Measurements from ENCODE around the gene PEF1.

The PEF1 gene

DNA sequence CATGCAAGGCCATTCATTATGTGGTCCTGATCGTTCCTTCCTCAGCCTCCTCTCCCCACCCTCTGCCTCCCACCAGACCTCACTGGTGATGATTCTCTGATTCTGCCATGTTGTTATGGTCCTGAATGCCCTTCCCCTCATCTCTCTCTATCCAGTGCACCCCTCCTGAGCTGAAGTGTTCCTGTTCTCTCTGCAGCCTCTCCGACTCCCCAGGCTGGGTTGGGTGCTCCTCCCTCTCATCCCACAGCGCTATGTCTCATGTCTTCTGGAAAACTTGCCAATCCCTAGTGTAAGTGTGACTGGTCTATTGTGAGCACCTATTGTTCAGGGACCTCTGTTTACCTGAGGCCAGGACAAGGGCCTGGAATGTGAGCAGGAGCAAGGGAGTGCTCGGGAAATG is 11.1 kb upstream of the PEF1 start:
- DNase-seq (ENCODE audit: low read depth in 2 of 3, low spot score in 2 of 3): no peak

DNA sequence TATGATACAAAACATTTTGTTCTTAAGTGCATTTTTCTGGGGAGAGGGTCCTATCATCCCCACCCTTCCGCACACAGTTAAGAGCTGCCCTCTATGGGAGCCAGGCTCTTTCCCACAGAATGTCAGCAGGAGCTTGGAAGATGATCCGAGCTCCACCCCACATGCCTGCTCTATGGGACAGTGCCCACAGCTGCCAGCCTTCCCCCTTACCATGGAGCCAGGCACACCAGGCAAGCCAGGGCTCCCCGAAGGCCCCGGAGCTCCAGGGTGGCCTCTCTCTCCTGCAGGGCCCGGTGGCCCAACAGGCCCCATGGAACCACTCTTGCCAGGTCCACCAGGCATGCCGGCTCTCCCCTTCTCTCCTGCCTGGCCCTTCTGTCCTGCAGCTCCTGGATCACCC is 10.4 kb upstream of the PEF1 start:
- DNase-seq (ENCODE audit: low read depth in 2 of 3, low spot score in 2 of 3): no peak

DNA sequence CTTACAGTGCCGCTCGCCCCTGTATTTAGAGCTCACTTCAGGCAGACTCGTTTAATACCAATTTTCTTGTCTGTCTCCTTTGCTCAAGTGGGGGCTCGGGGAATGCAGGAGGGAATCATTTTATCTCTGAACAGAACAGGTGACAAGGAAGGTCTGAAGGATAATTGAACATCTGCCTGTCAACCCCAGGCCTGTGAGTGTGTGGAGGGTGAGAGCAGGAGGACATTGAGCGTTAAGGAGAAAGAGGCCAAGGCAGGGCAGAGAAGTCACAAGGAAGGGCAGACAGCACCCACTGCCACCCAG is 9.7 kb upstream of the PEF1 start:
- DNase-seq (ENCODE audit: low read depth in 2 of 3, low spot score in 2 of 3): no peak

- no peak for DNase-seq (ENCODE audit: low read depth in 2 of 3, low spot score in 2 of 3)
These were observed 9.2 kb upstream of the PEF1 start for GRCh38 chr1:31653717-31654473.

GRCh38 chr1:31652891-31653499 is 8.3 kb upstream of the PEF1 start:
- no peak for DNase-seq (ENCODE audit: low read depth in 2 of 3, low spot score in 2 of 3)

DNA sequence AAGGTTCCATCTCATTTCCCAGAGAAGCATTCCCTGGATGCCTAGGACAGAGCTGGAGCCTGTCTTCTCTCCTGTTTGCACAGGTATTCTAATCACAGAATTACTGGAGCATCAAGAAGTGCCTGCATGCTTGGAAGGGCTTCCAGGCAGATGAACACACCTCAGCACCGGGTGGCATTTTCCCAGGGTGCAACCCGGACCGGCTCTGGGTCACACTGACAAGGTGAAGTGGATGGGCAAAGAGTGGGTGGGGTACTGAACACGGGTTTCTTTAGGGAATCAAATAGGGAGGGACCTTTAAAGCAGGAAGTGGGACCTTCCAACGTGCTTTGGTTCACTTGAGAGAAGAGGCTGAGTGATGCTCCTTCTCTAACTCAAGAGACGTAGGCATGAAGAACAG is 7.1 kb upstream of the PEF1 start:
- DNase-seq (ENCODE audit: low read depth in 2 of 3, low spot score in 2 of 3): no peak

GRCh38 chr1:31651089-31651420 is 6.4 kb upstream of the PEF1 start:
- DNase-seq (ENCODE audit: low read depth in 2 of 3, low spot score in 2 of 3): no peak

DNA sequence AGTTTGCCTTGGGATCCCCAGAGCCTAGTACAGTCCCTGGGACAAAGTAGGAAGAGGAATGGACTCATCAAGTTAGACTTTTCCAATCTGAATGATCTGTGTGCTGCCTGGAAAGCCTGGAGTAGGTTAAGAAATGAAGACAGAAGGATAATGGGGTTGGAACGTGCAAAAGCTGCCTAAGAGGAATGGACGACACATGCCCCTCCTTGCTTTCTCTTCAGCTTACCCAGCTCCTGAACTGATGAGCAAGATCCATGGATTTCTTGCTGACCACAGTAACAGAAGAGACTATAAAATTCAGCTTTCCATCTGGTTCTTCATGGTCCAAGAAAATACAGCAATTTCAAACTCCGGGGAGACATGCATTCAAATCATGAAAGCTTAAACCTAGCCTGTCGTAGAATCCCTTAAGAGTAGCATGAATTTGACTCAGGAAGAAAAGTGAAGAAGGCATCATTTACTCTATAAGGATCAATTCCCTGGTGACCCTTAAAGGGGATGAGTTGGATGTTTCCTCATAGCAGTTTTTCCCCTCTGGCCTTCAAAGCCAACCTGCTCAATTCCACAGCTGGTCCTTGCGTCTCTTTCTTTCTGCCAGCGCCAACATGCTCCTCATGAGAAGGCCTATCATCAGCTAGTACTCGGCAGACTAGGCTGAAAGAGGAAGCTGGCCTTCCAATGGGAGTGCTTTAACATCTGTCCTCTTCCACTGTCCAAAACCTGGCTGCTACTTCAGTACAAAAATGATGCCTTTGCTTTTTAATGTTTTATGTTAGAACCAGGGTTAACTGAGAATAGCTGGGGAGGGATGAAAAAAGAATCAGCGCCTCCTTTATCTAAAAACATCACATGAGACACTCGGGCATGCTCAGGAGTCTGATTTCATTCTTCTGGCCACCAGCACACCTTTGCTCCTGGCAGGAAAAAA is 5.7 kb upstream of the PEF1 start:
- no peak for DNase-seq (ENCODE audit: low read depth in 2 of 3, low spot score in 2 of 3)

- no peak for DNase-seq (ENCODE audit: low read depth in 2 of 3, low spot score in 2 of 3)
These were observed 4.1 kb upstream of the PEF1 start for GRCh38 chr1:31648641-31649357.

DNA sequence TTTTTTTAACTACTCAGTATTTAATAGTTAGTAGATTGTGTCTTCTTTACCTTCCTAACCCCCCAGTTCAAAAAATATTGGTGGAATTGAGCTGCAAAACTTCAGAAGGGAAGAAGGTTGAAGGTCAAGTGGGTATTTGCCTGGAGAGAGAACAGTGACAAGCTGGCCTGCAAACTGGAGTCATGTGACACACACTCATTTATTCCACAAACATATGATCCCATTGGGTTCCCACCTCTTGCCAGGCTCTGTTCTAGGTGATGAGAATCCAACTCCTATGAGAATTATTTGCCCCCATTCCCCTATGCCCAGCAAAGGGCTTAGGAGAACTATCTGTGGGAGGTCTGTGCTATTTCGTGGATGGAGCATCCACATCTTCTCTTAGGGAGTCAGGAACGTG is 3.5 kb upstream of the PEF1 start:
- no peak for DNase-seq (ENCODE audit: low read depth in 2 of 3, low spot score in 2 of 3)

- no peak for DNase-seq (ENCODE audit: low read depth in 2 of 3, low spot score in 2 of 3)
These were observed 2.4 kb upstream of the PEF1 start for GRCh38 chr1:31647106-31647505.

GRCh38 chr1:31646259-31646960 is 1.7 kb upstream of the PEF1 start:
- no peak for DNase-seq (ENCODE audit: low read depth in 2 of 3, low spot score in 2 of 3)

DNA sequence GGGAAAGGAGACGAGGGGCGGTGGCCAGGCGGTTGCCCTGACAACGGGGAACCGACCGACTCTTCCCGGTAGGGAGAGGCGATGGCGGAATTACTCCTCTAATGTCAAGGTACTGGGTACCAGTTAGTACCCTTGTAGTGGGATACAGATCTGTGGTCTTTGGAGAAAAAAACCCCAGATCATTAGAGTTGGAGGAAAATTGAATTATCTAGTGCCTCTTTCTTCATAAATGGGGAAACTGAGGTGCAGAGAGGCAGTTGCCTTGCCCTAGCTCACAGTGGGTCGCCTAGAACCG is 545 bp upstream of the PEF1 start:
- DNase-seq (ENCODE audit: low read depth in 2 of 3, low spot score in 2 of 3): no peak

DNA sequence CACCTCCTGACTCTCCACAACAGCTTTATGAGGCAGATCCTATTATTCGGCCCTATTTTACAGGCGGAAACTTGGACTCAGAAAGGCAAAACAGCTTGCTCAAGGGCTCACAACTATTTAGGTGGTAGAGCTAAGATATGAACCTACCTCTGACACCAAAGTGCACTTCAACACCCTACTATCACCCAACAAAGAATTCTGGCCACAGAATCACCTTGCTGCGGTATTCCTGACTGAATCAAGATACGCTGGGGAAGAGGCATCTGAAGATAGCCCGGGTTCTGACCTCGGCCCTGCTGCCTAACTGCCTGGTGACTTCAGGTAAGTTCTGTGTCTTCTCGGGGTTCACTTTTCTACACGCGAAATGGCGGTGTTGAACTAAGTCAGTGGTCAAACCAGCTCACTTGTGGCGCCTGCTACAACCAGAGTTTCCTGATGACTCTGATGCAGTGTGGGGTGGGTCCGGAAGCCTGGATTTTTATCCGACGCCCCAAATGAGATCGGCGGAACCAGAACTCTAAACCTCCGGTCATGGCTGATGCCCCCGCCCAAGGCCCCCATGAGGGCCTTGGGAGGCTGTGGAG is 608 bp downstream of the PEF1 start:
- DNase-seq (ENCODE audit: low read depth in 2 of 3, low spot score in 2 of 3): no peak

DNA sequence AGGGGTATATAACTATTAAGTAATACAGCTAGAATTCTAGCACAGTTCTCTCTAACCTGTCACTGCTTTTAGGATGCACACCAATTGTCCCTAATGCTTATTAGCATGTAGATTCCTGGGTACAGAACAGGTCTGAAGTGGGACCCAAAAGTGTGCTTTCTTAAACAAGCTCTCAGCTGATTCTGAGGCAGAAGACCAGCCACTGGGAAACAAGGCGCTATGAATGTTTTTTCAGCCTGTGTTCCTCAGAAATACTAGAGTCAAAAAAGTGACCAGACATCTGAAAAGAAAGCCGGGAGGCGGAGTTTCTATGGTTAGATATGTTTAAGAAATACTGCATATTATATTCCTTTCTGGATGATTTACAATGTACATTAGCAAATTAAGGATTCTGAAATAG is 1.8 kb downstream of the PEF1 start:
- DNase-seq (ENCODE audit: low read depth in 2 of 3, low spot score in 2 of 3): no peak

DNA sequence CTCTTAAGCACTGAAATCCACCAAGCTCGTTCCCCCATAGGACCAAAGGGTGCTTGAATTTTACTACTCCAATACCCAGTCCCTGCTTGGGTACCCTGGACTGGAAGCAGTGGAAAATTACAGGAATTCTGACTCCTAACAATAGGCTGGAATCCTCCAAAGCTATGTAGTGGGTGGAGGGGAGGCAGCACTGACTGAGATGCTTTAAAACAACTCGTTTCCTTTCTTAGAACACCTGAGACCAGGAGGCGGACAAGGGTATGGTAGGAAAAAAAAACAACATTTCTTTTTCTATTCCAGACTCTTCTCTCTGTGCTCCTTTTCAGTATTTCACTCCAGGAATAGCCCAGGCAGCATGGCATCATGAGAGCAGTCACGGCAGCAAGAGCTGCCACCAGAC is 2.3 kb downstream of the PEF1 start:
- no peak for DNase-seq (ENCODE audit: low read depth in 2 of 3, low spot score in 2 of 3)

DNA sequence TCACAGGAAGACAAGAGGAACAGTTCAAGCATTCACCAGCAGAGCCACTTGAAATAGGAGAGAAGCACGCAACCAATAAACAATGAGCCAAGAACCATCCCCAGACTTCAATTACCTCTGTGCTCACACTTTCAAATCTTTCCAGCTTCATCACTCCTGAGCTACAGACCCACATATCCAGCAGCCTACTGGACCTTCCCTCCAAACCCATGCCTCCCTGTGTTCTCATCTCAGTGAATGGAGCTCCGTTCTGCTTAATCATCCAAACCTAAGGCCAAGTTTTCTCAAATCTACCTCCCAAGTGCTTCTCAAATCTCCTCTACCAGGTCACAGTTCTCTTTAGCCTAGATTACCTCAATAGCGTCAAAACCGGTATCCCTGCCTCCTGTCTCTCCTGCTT is 3.7 kb downstream of the PEF1 start:
- DNase-seq (ENCODE audit: low read depth in 2 of 3, low spot score in 2 of 3): no peak

GRCh38 chr1:31640179-31640578 is 4.5 kb downstream of the PEF1 start:
- DNase-seq (ENCODE audit: low read depth in 2 of 3, low spot score in 2 of 3): no peak

DNA sequence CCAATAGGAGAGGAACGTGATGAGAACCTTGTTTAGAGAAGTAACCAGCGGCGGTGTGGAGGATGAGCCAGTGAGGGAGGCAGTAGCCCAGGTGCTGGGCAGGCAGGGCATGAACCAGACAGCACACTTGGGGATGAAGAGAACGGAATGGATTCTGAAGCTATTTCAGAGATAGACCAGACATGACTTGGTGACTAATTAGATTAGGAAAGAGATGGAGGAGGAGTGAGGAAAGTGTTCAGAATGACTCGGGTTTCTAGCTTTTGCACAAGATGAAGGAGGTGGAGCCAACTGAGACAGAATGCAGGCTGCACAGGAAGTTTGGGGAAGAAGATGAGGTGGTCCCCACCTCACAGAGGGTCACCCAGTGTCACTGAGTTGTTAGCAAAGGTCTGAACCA is 5.1 kb downstream of the PEF1 start:
- DNase-seq (ENCODE audit: low read depth in 2 of 3, low spot score in 2 of 3): no peak

DNA sequence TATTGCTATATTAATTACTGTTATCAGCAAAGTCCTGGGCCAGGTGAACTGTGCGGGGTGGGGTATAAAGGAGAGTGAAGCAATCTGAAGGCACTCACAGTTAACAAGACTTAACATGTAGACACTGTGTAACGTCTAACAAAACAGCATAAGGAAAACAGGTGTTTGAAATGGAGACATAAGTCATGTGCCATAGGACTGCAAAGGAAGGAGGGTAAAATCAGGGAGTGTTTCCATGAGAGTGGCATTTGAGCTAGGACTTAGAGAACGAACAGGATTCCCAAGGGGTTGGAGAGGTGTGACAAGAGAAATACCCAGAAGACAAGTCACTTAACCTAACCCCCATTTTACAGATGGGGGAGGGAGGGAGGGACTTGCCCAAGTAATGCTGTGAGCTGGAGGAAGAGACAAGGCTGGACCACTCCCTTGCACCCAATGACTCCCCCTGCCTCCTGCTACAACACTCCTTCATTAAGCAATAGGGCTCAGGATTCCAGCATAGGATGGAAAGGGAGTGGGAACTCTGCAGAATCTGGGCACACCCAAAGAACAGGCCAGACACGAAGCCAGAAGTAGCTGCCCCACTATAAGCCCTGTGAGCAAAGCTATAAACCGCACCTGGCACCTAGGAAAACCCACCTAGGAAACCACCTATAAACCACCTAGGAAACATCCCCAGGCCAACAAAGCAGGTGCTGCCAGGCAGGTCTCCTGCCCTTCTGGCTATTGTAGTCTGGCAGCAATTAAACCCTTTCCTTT is 6.6 kb downstream of the PEF1 start:
- DNase-seq (ENCODE audit: low read depth in 2 of 3, low spot score in 2 of 3): no peak

All from activated CD8-positive, alpha-beta memory T cell treated with anti-CD3 and anti-CD28 coated beads for 48 hours (primary cell).